ENCODE results near the gene GMDS. TPM values are rescaled to one million over a fixed set of nuclear protein-coding genes. Genes with fewer than 3 reads are reported as not detected.

The GMDS gene
- total and polyA plus RNA-seq, 4 donors: 7.3 to 28.3 (median 16.1) TPM

- WGBS, 2 donors: 24 to 28% methylated on average over 1 of the region's 1 CpG
- ATAC-seq (ENCODE audit: insufficient read depth, low FRiP score): no peak
Measured at GRCh38 chr6:1986454-1987243, 258.8 kb downstream of the GMDS start.

GRCh38 chr6:1984346-1984994 is 260.9 kb downstream of the GMDS start:
- Histone ChIP-seq H3K4me1 (ENCODE audit: control insufficient read depth in 5 of 5, insufficient read depth in 5 of 5, low read length in 5 of 5) (peaks cover 0 to 9% (median 0%) of the 10 kb centered on the region in 5 donors), H3K4me3 (no peak overlapping the region), H3K9me3 (ENCODE audit: control insufficient read depth in 4 of 4, insufficient read depth in 3 of 4, low read length in 3 of 4) (peaks cover 0 to 16% (median 2%) of the 10 kb centered on the region in 4 donors), H3K27me3 (ENCODE audit: control insufficient read depth in 3 of 3, insufficient read depth in 3 of 3, low read length in 2 of 3) (no peaks in the 10 kb centered on the region), H3K36me3 (ENCODE audit: control insufficient read depth in 4 of 4, insufficient read depth in 4 of 4, low read length in 4 of 4) (no peaks in the 10 kb centered on the region), H3K27ac (ENCODE audit: low read depth in 1 of 2, low read length in 1 of 2) (no peak overlapping the region), H3K9ac (ENCODE audit: insufficient read depth in 1 of 2, low read length in 2 of 2) (no peak overlapping the region)
- ATAC-seq (ENCODE audit: insufficient read depth, low FRiP score) (no peak), DNase-seq (no peak)
- no peak for TF ChIP-seq CTCF (IDR thresholded peaks at IDR 0.05; ENCODE audit: control extremely low read depth, extremely low read depth)
- 95 to 98% methylated on average over 3 of the region's 3 CpGs for WGBS, 2 donors

More at GRCh38 chr6:1986454-1987243, 258.8 kb downstream of the GMDS start:
- Histone ChIP-seq H3K27ac (ENCODE audit: low read depth in 1 of 2, low read length in 1 of 2) (no peak overlapping the region), H3K9me3 (ENCODE audit: control insufficient read depth in 4 of 4, insufficient read depth in 3 of 4, low read length in 3 of 4) (peaks cover 0 to 7% (median 0%) of the 10 kb centered on the region in 4 donors), H3K27me3 (ENCODE audit: control insufficient read depth in 3 of 3, insufficient read depth in 3 of 3, low read length in 2 of 3) (no peaks in the 10 kb centered on the region), H3K36me3 (ENCODE audit: control insufficient read depth in 4 of 4, insufficient read depth in 4 of 4, low read length in 4 of 4) (no peaks in the 10 kb centered on the region), H3K9ac (ENCODE audit: insufficient read depth in 1 of 2, low read length in 2 of 2) (no peak overlapping the region), H3K4me1 (ENCODE audit: control insufficient read depth in 5 of 5, insufficient read depth in 5 of 5, low read length in 5 of 5) (peaks cover 0 to 9% (median 0%) of the 10 kb centered on the region in 5 donors), H3K4me3 (no peak overlapping the region)
- no peak for TF ChIP-seq CTCF (IDR thresholded peaks at IDR 0.05; ENCODE audit: control extremely low read depth, extremely low read depth)
- peak in 1 of 3 donors; percentile 27 for DNase-seq

- no peak for TF ChIP-seq CTCF (IDR thresholded peaks at IDR 0.05; ENCODE audit: control extremely low read depth, extremely low read depth)
- no peaks in the 10 kb centered on the region for H3K27me3 ChIP-seq (ENCODE audit: control insufficient read depth in 3 of 3, insufficient read depth in 3 of 3, low read length in 2 of 3)
- no peak overlapping the region for H3K27ac ChIP-seq (ENCODE audit: low read depth in 1 of 2, low read length in 1 of 2)
- WGBS, 2 donors: 97 to 100% methylated on average over 1 of the region's 1 CpG
- H3K4me1 ChIP-seq (ENCODE audit: control insufficient read depth in 5 of 5, insufficient read depth in 5 of 5, low read length in 5 of 5): peaks cover 0 to 9% (median 0%) of the 10 kb centered on the region in 5 donors
- ATAC-seq (ENCODE audit: insufficient read depth, low FRiP score) (no peak), DNase-seq (no peak)
- no peak overlapping the region for H3K4me3 ChIP-seq
- H3K9me3 ChIP-seq (ENCODE audit: control insufficient read depth in 4 of 4, insufficient read depth in 3 of 4, low read length in 3 of 4): peaks cover 0 to 16% (median 2%) of the 10 kb centered on the region in 4 donors
- no peak overlapping the region for H3K9ac ChIP-seq (ENCODE audit: insufficient read depth in 1 of 2, low read length in 2 of 2)
- no peaks in the 10 kb centered on the region for H3K36me3 ChIP-seq (ENCODE audit: control insufficient read depth in 4 of 4, insufficient read depth in 4 of 4, low read length in 4 of 4)
Measured at GRCh38 chr6:1983850-1984249, 261.6 kb downstream of the GMDS start.

Measured in lung (tissue), 12 donors.